ENCODE measurements around the gene NMUR1.

- TF ChIP-seq CTCF (IDR thresholded peaks at IDR 0.05) (no peak), ZFX (IDR thresholded peaks at IDR 0.05; ENCODE audit: borderline replicate concordance) (no peak)
Measured at GRCh38 chr2:231579560-231579959, 49.3 kb upstream of the NMUR1 start.
